HL-60/S4 (cell line): ENCODE measurements around the gene IRF2BP2.

Source experiments
- in situ Hi-C: fragments of 300-500 bp; cut with MboI; formaldehyde crosslinking; loops from 2 replicates; pipeline ENCODE4 v1.14.3; 2022; ENCODE audit warnings: low sequenced_read_pairs

IRF2BP2 gene

DNA sequence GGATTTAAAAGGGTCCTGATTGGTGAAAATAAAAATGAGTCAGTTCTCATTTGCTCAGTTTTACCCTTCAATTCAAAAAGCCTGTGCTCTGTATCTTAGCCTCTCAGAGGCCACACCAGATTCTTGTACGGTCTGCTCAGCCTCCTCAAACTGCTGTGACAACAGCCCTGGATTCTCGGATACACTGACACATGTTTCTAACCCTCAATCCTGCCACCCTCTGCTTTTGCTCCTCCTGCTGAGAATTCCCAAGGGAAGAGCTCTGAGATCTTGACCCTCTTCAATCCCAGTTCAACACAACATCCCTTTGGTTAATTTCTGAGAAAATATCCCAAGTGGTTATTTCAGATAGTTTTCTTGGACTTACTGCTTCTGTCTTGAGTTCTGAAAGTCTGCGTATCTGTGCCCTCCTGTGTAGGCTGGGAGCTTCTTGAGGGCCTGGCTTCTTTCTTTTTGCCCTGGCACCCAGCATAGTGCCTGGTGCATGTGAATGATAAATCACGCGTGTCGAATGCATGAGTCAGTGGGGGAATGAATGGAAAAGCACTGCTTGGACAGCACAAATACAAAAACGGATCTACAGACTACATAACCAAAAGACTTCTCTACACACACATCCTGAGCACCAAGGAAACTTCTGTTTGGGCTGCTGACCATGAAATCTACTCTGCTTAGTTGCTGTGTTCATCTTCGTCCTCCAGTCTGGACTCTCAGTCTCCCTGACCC is 24.5 kb downstream of the IRF2BP2 start:
- in situ Hi-C loops = no loop called here

DNA sequence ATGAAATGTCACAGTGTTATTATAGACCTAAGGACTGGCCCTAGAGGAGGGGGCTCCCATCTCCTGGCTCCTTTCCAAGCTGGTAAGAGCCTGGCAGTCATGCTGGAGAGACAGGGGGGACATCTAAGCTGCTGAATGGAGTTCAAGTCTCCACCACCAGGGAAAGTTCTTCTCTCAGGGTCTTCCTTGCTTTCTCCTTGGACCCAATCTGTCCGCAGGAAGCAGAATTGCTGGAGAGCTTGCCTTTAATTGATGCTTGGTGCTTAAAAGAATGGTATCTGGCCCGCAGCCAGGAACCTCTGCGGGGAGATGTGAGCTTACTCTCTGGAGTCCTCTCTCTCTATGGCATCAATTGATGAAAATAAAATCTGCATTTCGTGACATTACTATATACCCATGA is 25.1 kb downstream of the IRF2BP2 start:
- in situ Hi-C loops = no loop called here

DNA sequence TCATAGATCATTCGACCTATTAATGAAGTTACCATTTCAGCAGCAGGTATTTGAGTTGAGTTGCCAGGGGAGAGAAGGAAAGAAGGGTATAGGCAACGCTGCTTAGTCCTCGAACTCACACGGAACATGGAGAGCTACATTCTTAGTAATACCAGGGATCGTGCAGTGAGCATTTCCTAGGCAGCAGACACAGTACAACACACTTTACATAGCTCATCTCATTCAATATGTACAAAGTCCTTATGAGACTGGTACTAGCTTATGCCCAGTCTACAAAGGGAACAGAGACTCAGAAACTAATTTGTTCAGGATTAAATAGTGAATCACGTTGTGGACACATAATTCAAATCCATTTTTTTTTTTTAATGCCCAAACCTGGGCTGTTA is 25.6 kb downstream of the IRF2BP2 start:
- in situ Hi-C loops = no loop called here

DNA sequence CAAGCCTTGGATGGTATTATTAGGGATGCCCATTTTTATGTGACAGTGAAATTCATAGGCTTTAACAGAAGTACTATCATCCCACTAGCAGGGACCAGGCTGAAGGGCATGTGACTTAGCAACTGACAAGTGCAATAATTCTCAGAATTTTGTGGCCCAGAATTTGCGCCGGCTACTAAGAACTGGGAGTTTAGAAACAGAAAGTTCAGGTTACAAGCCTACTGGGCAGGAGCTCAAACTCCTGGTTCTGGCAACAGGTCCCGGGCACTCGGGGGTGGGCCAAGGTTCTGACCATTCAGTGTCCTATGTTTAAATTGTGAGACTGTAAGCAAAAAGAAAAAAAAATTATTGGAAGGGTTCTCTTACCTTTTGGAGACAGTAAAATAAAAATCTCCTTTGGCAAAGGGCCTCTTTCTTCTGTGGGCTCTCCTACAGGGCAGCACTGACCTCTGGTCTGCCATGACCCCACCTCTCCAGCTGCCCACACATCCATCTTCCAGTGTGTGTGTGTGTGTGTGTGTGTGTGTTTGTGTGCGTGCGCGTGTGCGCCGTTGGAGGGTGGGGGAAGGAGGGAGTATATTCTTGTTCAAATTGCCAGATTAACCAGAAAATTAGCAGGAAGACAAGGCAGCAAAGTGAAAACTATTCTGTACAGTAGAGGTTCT is 26.1 kb downstream of the IRF2BP2 start:
- in situ Hi-C loops = no loop called here

DNA sequence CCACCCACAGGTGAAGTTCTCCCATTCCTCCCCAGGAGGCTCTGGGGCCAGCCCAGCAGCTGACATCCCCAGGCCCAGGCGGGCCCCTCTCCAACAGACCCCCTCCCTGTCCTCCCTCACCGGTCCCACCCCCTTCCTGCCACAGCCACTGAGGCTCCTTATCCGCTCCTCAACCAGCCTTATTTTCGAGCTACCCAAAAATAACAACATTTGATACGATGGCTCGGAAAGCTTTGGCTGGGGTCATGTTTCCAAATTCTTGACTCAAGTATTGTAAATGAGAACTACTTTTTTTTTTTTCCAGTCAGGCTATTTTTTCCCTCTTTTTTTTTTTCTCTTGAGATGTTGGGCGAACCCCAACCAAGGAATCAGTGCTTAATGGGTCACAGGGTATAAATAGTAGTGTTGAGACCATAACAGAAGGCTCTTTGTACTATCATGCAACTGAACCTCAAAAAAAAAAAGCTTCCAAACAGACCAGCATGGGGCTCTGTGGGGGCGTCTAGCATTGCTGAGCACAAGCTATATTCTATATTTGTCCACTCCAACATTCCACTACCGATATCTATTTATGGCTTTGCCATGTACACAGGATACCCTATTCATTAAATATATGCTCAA is 27.2 kb downstream of the IRF2BP2 start:
- in situ Hi-C loops = no loop called here

DNA sequence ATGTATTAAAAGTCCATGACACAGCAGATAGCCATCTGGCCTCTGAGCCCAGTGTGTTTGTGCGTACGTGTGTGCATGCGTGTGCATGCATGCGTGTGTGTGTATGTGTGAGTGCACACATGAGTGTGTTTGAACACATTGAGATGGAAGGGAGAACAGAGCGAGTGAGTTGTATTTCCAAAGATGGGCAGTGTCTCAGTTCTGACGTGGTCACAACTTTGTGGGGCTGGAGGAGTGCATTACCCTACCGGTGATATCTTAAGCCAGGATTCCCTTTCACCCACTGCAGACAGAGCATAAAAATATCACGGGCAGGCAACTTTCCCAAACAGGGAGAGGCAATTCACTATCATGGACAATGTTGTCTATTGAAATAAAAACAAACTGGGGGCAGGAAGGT is 27.8 kb downstream of the IRF2BP2 start:
- in situ Hi-C loops = no loop called here

DNA sequence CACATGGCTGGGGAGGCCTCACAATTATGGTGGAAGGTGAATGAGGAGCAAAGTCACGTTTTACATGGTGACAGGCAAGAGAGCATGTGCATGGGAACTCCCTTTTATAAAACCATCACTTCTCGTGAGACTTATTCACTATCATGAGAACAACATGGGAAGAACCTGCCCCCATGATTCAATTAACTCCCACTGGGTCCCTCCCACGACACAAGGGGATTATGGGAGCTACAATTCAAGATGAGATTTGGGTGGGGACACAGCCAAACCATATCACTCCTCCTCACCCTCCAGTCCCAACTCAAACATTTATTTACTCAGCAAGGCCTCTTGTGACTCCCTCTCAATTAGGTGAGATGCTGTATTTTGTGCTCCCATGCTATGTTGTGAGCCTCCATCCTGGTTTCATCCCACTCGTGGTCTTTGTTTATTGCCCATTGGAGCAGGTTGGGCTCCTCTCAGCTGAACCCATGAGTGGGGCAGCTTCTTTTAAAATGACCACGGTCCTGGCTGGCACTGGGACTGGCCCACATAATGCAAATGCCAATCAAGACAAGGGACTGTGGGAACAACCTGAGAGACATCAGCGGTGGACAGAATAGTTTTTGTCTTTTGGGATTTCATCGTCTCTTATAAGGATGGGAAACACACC is 28.8 kb downstream of the IRF2BP2 start:
- in situ Hi-C loops = no loop called here

DNA sequence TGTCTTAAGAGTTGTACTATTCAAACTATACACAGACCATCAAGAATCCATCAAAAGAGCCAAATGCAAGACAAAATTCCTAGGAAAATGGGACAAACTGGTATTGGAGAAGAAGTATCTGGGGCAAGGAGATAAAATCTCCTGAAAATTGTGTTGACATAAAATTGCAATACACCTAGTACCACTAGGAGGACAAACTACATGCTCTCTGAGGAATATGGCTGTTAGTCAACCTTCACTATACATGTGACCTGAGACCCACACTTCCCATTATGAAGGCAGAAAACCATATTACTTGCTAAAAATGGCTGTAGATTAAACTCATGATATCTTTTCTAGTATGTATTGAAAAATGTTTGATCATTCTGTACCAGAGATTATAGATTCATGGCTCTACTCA is 30.0 kb downstream of the IRF2BP2 start:
- in situ Hi-C loops = no loop called here

DNA sequence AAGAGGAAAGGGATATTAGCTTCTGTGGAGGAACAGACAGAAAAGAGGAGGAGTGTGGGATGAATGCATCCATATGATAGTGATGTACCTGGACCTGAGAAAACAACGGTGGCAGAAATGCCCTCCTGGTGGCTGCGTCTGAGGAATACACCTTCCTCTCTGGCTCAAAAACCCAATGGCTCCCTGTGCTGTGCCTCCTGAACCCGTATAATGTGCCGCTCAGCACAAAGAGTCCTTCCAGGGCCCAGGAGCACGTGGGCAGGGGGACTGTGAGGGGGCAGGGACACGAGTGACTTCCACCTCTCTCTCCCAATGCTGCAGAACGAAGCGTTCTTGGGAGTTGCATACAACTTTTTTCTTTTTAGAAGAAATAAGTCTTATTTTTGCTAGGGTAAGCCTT is 31.2 kb downstream of the IRF2BP2 start:
- in situ Hi-C loops = no loop called here

DNA sequence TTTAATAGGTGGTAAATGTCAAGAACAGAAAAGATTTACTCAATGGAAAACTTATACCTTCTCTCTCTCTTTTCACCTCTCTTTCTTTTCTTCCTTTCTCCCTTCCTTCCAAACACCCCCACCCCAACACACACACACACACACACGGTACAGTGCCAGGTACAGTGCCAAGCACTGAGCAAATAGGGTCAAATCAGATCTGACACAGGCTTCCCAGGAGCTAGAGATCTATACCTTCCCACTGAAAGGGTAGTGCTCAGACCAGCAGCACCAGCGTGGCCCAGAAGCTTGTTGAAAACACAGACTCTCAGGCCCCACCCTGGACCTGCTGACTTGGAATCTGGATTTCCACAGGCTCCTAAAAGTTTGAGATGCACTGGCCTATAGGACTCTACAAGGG is 31.9 kb downstream of the IRF2BP2 start:
- in situ Hi-C loops = no loop called here

DNA sequence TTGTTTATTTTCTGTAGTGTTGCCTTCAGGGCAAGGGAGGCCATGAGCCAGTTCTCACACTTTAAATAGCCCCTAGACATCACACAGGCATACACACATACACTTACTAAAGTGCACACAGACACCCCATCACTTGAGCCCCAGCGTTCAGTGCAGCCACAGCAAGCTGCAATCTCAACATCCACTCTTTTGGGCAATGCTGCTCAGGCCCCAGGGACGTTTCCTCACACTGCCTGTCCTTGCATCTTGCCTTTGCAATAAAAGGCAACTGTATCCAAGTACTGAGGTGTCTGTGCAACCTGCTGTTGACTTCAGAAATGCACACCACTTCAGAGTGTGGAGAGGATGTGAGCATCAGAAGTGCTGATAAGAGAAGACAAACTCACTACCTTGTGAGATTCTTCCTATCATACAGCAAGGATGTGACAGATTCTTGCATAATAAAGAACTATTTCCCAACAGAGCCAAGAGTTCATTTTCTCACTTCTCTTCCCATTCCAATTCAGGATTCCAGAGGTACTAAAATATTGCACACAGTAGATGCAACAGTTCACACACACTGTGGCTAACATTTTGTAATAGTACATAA is 36.2 kb downstream of the IRF2BP2 start:
- in situ Hi-C loops = no loop called here

DNA sequence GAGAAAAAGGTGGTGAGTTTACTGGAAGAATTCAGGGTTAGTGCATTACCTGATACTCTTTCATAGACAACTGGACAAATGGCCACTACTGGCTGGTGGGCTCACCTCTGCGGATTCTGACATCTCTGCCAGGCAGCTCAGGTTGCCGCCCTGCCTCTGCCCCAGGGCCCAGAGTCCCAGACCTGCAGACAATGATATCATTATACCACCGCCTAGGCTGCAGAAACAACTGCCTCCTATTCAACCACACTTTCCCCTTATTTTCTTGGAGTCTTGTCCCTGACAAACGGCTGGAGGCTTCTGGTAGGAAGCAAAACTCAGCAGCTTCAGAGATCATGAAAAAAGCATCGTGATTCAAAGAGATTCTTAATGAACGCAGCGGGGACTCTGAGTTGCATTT is 37.0 kb downstream of the IRF2BP2 start:
- in situ Hi-C loops = no loop called here

DNA sequence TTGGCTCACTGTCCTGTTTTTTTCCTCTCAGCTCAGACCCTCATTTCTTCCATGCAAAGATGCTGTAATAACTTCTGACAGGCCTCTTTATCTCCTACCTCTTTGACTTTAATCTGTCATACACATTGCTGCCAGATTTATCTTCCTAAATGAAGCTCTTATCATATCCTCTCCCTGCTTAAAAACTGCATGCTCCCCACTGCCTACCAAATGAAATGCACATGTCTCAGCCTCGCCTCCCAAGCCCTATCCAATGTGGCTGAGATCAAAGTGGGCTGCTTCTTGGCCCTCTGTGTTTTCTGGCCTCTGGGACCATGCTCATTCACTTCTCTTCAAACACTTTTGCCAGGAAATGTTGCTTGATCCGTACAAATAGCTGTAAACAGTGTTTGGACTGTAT is 38.3 kb downstream of the IRF2BP2 start:
- in situ Hi-C loops = no loop called here

DNA sequence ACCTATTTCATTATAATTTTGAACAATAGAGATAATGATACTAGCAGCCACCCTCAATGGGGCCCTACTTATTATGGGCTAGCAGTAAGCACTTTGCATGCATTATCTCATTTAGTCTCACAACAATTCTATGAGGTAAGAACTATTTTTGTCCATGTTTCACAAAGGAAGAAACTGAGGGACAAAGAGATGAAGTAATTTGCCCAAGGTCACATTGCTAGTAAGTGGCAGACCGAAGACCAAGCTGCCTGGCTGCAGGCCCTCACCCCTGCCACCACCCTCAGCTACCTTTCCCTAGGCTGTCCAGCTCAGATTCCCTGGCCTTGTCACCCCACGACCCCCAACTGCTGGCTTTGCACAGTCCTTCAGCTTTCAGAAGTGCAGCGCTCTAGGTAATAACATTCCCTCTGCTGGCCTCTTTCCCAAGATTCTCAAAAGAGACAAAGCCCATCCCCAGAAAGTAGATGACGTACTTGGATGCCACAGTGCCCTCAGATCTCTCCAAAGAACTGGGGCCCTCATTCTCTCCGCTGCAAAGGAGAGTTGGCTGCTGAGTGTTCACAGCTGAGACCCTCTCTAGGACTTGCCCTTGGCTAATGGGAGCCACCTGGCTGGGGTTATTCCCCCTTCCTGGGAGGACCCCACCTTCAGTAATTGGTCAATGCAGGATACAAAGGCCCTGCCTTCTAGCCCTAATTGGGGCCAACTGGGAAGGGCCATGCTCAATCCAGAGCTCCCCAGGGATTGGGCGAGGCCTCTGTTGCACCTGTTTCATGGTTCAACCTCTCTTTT is 39.5 kb downstream of the IRF2BP2 start:
- in situ Hi-C loops = no loop called here

DNA sequence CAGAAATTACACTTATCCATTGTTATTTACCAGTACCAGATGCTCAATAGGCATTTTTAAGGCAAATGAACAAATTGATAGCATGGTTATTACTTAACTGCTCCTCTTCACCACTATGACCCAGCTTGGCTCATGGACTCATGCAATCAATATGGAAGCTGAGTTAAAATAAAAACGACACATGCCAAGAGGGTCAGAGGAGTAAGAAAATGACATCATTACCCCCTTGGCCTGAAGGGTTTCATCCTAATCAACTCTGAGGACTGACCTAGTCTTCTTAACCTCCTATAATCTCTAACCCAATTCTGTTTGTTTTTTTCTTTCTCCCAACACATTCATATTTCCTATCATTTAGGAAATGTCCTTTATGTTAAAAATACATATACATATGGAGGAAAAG is 41.6 kb downstream of the IRF2BP2 start:
- in situ Hi-C loops = no loop called here

DNA sequence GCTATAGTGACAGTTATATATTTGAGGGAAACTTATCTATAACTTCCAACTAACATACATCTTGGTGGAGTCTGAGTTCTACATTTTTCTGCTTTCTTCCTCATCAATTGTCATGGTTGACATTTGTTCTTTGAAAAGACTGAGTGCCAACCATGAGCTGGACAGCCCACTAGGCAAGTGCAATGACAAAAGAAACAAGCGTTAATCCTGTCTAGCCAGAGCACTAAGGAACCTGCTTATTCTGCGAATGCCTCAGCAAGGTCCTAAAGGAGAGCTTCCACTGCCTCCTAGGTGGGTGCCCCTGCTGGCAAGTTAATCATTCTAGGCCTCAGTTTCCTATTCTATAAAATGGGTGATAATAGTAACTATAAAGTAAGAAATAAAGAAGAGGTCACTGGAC is 44.8 kb downstream of the IRF2BP2 start:
- in situ Hi-C loops = no loop called here

DNA sequence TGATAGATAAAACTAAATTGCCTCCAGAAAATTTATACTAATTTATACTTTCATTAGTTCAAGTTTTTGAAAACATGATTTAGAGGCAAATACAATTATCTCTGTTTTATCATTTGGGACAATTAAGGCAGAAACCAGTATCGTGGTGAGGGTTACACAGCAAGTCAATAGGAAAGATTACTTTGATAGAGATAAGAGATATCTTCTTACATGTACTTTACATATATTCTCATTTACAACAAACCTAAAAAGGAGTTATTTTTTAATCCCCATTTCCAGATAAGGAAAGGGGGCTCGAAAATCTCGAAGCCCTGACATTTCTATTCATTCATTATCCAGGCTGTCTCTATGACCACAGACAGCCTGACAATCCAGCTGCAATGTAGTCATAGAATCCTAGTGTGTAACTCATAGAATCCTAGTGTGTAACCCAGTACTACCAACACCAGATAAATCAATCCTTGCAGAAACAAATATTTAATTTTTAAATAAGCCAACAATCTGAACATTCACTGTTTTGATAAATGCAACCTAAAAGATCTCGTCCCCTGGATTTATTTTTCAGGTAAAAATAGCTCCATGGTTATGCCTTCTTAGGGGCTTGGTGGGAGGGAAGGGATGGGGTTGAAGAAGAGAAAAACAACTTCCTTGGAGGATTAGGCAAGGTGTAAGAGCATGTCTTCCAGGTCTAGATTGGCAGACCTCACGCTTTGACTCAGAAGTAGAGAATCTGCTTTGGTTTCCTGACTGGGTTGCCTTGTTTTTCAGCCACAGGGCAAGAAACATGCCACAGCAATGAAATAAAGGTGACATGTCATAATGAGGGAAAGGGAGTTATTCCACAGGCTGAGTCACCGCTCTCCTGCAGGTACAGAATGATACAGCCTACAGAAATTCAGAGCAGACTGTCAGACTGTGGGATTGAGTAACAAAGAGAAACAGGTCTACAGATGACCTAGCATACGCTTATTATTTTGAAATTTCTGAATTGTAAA is 45.6 kb downstream of the IRF2BP2 start:
- in situ Hi-C loops = no loop called here

DNA sequence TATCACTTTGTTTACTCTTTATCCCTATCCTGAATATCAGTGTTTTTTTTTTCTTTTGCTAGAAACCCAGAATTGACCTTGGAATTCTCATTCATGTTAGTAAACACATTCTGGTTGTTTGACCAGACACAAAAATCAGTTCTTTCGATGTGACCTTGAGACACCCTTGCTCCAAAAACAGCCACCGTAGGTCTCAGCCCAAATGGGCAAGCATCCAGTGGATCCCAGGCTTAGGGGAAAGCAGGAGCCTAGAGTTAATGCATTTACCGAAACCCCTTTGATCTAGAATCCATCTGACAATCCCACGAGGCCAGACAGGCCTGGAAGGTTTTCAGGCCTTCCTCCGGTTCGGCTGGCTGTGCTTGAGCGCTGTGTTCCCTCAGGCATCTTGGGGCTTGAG is 47.6 kb downstream of the IRF2BP2 start:
- in situ Hi-C loops = no loop called here

DNA sequence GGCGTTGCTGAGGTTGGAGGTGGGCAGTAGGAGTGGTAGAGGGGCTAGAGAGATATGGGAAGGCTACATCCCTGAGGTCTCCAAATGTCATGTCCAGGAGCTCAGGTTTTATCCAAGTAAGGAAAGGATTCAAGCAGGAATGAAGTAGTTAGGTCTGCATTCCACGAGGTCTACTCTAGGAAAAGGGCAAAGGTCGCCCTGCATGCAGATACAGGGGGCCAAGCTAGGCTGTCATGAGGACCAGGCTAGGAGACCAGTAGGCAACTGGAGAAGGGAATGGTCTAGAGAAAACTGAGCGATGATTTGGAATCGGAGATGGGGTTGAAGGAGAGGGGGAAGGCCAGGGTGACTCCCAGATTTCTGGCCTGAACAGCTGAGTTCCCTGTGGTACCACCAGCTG is 48.7 kb downstream of the IRF2BP2 start:
- in situ Hi-C loops = no loop called here
